GM21619 (cell line): ENCODE results near the gene KCTD16.

ENCODE experiments used
- ATAC-seq: cut with Tn5 transposase; IDR thresholded peaks from one replicate; pipeline ENCODE4 v1.9.1; 2021; ENCODE audit not compliant: unreplicated experiment

The KCTD16 gene

GRCh38 chr5:144451187-144451973, 280.7 kb downstream of the KCTD16 start:
- ATAC-seq, result no peak

- no peak for ATAC-seq
These were observed 283.1 kb downstream of the KCTD16 start for GRCh38 chr5:144453753-144454152.

DNA sequence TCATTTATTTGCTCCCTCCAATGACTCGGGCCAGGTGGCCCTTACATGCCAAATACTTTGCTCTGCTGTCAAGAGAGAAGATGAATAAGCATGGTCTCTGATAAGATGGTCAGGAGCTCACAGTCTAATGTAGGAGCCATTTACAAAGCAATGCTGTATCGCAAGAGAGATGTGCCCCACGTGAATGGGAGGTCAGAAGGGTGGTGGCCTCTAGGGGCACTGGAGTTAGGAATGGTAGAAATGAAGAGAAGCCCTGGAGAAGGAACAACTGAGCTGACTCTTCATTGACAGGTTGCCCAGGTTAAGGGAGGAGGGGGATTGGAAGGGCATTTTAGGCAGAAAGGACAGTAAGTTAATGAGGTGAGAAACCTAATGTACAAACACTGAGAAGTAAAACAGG, 286.5 kb downstream of the KCTD16 start:
- ATAC-seq, result no peak

- ATAC-seq, result no peak
These were observed 287.5 kb downstream of the KCTD16 start for GRCh38 chr5:144458216-144458615.

- no peak for ATAC-seq
These were observed 289.9 kb downstream of the KCTD16 start for GRCh38 chr5:144460600-144460999.

DNA sequence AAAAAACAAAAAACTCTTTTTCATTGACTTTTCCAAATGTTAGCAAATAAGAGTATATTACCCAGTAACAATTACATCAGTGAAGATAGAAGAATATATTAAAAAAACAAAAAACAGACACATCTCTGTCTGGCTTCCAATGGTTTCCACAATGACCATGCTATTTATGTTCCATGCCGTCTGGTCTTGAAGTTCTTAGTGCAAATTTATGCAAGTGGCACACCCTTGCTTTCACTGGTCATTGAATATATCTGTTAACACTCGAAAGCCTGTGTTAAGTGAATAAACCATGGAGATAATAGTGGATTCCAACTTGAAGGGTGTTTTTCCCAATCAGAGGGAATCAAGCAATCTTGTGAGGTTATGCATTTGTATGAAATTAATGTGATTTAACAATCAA, 291.9 kb downstream of the KCTD16 start:
- no peak for ATAC-seq

- no peak for ATAC-seq
These were observed 293.0 kb downstream of the KCTD16 start for GRCh38 chr5:144463481-144464223.

DNA sequence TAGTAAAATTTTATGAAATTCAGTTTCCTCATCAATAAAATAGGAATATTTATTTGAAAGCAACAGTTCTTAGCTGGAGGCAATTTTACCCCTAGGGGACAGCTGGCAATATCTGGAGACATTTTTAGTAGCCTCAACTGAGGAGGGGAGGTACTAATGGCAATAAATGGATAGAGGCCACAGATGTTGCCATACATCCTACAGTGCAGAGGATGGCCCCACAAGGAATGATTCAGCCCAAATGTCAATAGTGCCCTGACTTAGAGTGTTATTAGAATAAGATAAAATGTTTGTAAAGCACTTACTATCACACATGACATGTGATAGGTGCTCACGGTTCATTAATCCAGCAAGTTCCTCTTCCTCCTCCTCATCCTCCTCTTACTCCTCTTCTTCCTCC, 293.6 kb downstream of the KCTD16 start:
- ATAC-seq, result no peak

- ATAC-seq, result no peak
These were observed 294.8 kb downstream of the KCTD16 start for GRCh38 chr5:144465441-144465840.

GRCh38 chr5:144467792-144468191, 297.1 kb downstream of the KCTD16 start:
- ATAC-seq, result no peak

- ATAC-seq, result no peak
These were observed 297.9 kb downstream of the KCTD16 start for GRCh38 chr5:144468571-144468970.

GRCh38 chr5:144469106-144469505, 298.4 kb downstream of the KCTD16 start:
- ATAC-seq, result no peak

DNA sequence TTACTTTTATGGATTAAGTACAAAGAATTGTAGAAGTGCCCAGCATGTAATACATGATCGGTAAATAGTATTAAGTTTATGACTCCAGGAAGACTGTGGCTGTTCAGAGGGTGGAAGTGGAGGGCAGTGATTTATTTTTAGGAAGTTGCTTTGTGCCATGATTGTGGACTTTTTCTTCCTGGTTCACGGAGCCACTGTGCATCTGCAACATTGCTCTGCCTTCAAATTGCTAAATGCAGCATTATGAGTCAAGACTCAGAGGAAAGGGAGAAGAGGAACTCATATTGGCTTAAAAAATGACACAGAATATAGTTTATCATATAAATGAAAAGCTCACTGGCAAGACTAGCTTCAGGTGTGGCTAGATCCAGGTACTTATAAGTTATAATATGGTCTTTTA, 301.5 kb downstream of the KCTD16 start:
- no peak for ATAC-seq

- no peak for ATAC-seq
These were observed 303.0 kb downstream of the KCTD16 start for GRCh38 chr5:144473650-144474049.

DNA sequence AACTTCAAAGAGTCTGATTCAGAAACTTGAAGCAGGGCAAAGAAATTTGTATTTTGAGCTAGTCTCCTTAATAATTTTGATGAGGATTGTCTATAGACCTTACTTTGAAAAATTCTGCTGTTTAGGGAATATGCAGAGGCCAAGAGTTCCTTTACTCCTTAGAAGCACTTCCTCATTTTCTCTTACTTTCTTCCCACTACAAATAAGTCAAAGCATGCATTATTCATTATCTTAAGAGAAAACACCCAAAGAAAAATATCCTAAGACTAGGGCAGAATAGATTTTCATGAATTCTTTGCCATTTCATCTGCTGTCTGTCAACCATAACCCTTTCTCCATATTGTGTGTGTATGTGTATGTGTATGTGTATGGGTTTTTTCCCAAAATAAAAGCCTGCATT, 307.9 kb downstream of the KCTD16 start:
- no peak for ATAC-seq

GRCh38 chr5:144481861-144482260, 311.2 kb downstream of the KCTD16 start:
- ATAC-seq, result no peak

GRCh38 chr5:144484124-144484897, 313.6 kb downstream of the KCTD16 start:
- no peak for ATAC-seq

- no peak for ATAC-seq
These were observed 314.9 kb downstream of the KCTD16 start for GRCh38 chr5:144485540-144485939.

GRCh38 chr5:144487207-144487606, 316.5 kb downstream of the KCTD16 start:
- ATAC-seq, result no peak

GRCh38 chr5:144487761-144488160, 317.1 kb downstream of the KCTD16 start:
- no peak for ATAC-seq

DNA sequence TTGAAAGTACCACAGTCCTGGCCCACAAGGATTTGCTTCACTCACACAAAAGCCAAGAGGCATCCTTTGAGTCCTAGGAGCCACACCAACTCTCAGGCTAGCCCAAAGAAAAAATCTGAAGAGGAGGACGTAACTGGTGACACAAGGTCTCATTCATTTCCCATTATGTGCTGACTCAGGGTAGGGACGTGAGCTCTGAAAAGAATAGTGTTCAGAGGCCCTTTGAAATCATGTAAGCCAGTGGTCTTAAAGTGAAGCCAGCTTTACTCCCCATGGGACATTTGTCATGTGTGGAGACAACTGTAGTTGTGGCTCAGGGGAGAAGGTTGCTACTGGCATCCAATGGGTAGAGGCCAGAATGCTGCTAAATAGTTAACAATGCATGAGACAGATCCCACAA, 332.4 kb downstream of the KCTD16 start:
- no peak for ATAC-seq
